Endothelial cell of umbilical vein (primary cell): ENCODE data around the gene RNF145. TPM values are rescaled to one million over a fixed set of nuclear protein-coding genes. Genes with fewer than 3 reads are reported as not detected.

Source experiments
- BruUV-seq: library from RNA; stranded (reverse); fragments of 400-500 nt; replicated peaks from 2 replicates; lab custom pipeline; 2021; lab: Mats Ljungman, UMichigan
- CTCF ChIA-PET: fragments of 300-600, 350-600 bp; sonication (Branson Sonifier 250); formaldehyde crosslinking; loops from one replicate; lab custom pipeline; 2021; ENCODE audit warnings: antibody characterized with exemption, inconsistent platforms; lab: Charles Lee
- POLR2A ChIA-PET: fragments of 300-600, 350-600 bp; sonication (Branson Sonifier 250); formaldehyde crosslinking; loops from one replicate; lab custom pipeline; 2021; ENCODE audit warnings: antibody characterized with exemption, inconsistent platforms; lab: Charles Lee
- DNase-seq: peaks from one replicate; pipeline ENCODE4 v3.0.0-alpha.2; 2011; ENCODE audit warnings: low read depth, low spot score
- FAIRE-seq: peaks from 2 replicates; lab custom pipeline; 2011; peaks lifted over from hg19 to GRCh38; lab: Jason Lieb, UNC
- H2AFZ ChIP-seq: 2 replicates; pipeline ENCODE4 v1.6.0; 2012; ENCODE audit warnings: low read depth, low read length, control low read depth, inconsistent platforms
- H3K27ac ChIP-seq: 2 replicates; pipeline ENCODE4 v1.5.1; 2011; ENCODE audit warnings: low read depth, mild to moderate bottlenecking, control low read depth, low read length, moderate library complexity; ENCODE audit not compliant: insufficient read depth
- H3K27me3 ChIP-seq, 2 experiments: 2 replicates each; pipeline versions ENCODE4 v1.6.0 to v1.6.1; 2011; ENCODE audit warnings: low read length in 2 of 2, mixed read lengths in 1 of 2; ENCODE audit not compliant: control insufficient read depth in 2 of 2, insufficient read depth in 2 of 2
- H3K36me3 ChIP-seq, 2 experiments: 2 replicates in 1 of 2; 3 replicates in 1 of 2; pipeline ENCODE4 v1.5.1; 2011; ENCODE audit warnings: low read length in 2 of 2, mild to moderate bottlenecking in 1 of 2, moderate library complexity in 1 of 2; ENCODE audit not compliant: control insufficient read depth in 2 of 2, insufficient read depth in 2 of 2; ENCODE audit errors: extremely low read depth in 1 of 2
- H3K4me1 ChIP-seq: 3 replicates; pipeline ENCODE4 v1.5.1; 2011; ENCODE audit warnings: mild to moderate bottlenecking, low read length; ENCODE audit not compliant: control insufficient read depth, insufficient read depth; ENCODE audit errors: extremely low read depth
- H3K4me2 ChIP-seq: 2 replicates; pipeline ENCODE4 v1.6.1; 2011; ENCODE audit warnings: low read length, control low read depth, mixed read lengths; ENCODE audit not compliant: insufficient read depth
- H3K4me3 ChIP-seq, 3 experiments: fragments of 200-600 bp in 1 of 3; sonication (generic), shearing (Covaris generic) in 1 of 3; replicated peaks in 1 of 3; 2 replicates each; pipeline ENCODE4 v1.5.1; 2011 to 2016; ENCODE audit warnings: control low read depth in 3 of 3, low read length in 3 of 3, mild to moderate bottlenecking in 2 of 3, inconsistent platforms in 1 of 3, low read depth in 1 of 3, moderate library complexity in 1 of 3; ENCODE audit not compliant: insufficient read depth in 1 of 3
- H3K79me2 ChIP-seq: 2 replicates; pipeline ENCODE4 v1.6.0; 2012; ENCODE audit warnings: low read length, inconsistent platforms; ENCODE audit not compliant: control insufficient read depth, insufficient read depth
- H3K9ac ChIP-seq: replicated peaks from 2 replicates; pipeline ENCODE3; 2011; ENCODE audit warnings: low read length, control low read depth; ENCODE audit not compliant: insufficient read depth; ENCODE audit errors: extremely low read depth
- H3K9me1 ChIP-seq: replicated peaks from 3 replicates; pipeline ENCODE4 v1.6.0; 2011; ENCODE audit warnings: mild to moderate bottlenecking, low read length; ENCODE audit not compliant: control insufficient read depth, insufficient read depth; ENCODE audit errors: extremely low read depth
- H3K9me3 ChIP-seq: replicated peaks from 2 replicates; pipeline ENCODE4 v1.5.1; 2012; ENCODE audit warnings: low read length, inconsistent platforms; ENCODE audit not compliant: control insufficient read depth, insufficient read depth
- H4K20me1 ChIP-seq: replicated peaks from 2 replicates; pipeline ENCODE3; 2011; ENCODE audit warnings: mild to moderate bottlenecking, low read length; ENCODE audit not compliant: control insufficient read depth, insufficient read depth; ENCODE audit errors: extremely low read depth
- EZH2 ChIP-seq: IDR thresholded peaks from 2 replicates; pipeline ENCODE4 v1.6.1; 2012; ENCODE audit warnings: borderline replicate concordance, low read depth, mild to moderate bottlenecking, moderate library complexity, low read length, inconsistent platforms; ENCODE audit not compliant: severe bottlenecking
- FOS ChIP-seq: IDR thresholded peaks from 2 replicates; pipeline ENCODE4 v1.6.1; 2011; ENCODE audit warnings: mild to moderate bottlenecking, low read length, moderate library complexity, borderline replicate concordance; ENCODE audit not compliant: insufficient read depth
- GATA2 ChIP-seq: IDR thresholded peaks from 2 replicates; pipeline ENCODE4 v1.7.0; 2011; ENCODE audit warnings: low read depth, mild to moderate bottlenecking, moderate library complexity, mixed read lengths, low read length; ENCODE audit not compliant: insufficient read length, insufficient read depth
- JUN ChIP-seq: IDR thresholded peaks from 2 replicates; pipeline ENCODE4 v1.6.1; 2011; ENCODE audit warnings: borderline replicate concordance, low read depth; ENCODE audit not compliant: insufficient read length, insufficient read depth
- MYC ChIP-seq: IDR thresholded peaks from one replicate; pipeline ENCODE4 v1.6.1; 2011; ENCODE audit warnings: mild to moderate bottlenecking, low read depth, low read length
- POLR2A ChIP-seq: IDR thresholded peaks from 2 replicates; pipeline ENCODE4 v1.6.1; 2012; ENCODE audit warnings: low read depth, mild to moderate bottlenecking, control low read depth, low read length
- POLR2AphosphoS5 ChIP-seq: IDR thresholded peaks from 2 replicates; pipeline ENCODE4 v1.6.1; 2012; ENCODE audit warnings: low read depth, mild to moderate bottlenecking, control low read depth, low read length, moderate library complexity; ENCODE audit not compliant: insufficient read depth
- dilution Hi-C: fragments of 300-500 bp; cut with MboI; formaldehyde crosslinking; loops from one replicate; pipeline ENCODE4 v1.15.0; 2019; ENCODE audit warnings: low sequenced_read_pairs; ENCODE audit not compliant: extremely low pct_ligation_motif_present
- intact Hi-C: fragments of 100-400 bp; cut with micrococcal nuclease; formaldehyde crosslinking; loops from one replicate; pipeline ENCODE4 v1.10.0; 2022
- polyA plus RNA-seq, 4 experiments: library from polyadenylated mRNA; depleted of rRNA in 3 of 4; stranded (reverse) in 3 of 4; unstranded in 1 of 4; fragments of >200 nt; gene quantifications; 2 replicates each; pipeline versions ENCODE4 v1.2.1 to v1.2.3, GENCODE V29; 2011 to 2012; ENCODE audit warnings: missing spikeins in 1 of 4
- total RNA-seq: library from RNA; stranded (reverse); gene quantifications from 2 replicates; pipeline ENCODE4 v1.2.3, GENCODE V29; 2021
- TF ChIP-seq, protein P1 (sequence below): IDR thresholded peaks from 2 replicates; pipeline ENCODE4 v1.6.1; 2011; ENCODE audit not compliant: insufficient read depth, insufficient read length
- TF ChIP-seq, protein P2 (sequence below), 2 donors: IDR thresholded peaks; 1 replicate in 1 of 2; 2 replicates in 1 of 2; pipeline ENCODE4 v1.5.1; 2011; ENCODE audit warnings: low read length in 2 of 2, mild to moderate bottlenecking in 2 of 2, moderate library complexity in 2 of 2, control low read depth in 1 of 2, inconsistent platforms in 1 of 2, low read depth in 1 of 2; ENCODE audit not compliant: insufficient read depth in 1 of 2; ENCODE audit errors: extremely low read depth in 1 of 2

RNF145 gene
- total and polyA plus RNA-seq, 2 donors (not counting 3 experiments of a cell fraction or from before 2014, with no cell fraction given), result 39.4 to 62.3 TPM

DNA sequence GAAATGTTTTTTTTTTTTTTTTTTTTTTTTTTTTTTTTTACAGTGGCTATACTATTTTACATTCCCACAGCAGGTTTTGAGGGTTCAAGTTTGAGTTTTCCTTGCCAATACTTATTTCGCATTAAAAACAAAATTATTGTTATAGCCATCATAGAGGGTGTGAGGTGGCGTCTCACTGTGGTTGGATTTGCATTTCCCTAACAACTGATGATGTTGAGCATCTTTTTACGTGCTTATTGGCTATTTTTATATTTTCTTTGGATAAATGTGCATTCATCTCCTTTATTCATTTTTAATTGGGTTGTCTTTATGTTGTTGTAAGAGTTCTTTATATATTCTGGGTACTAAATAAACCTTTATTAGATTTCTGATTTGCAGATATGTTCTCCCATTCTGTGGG is 34.8 kb upstream of the RNF145 start:
- Histone ChIP-seq H3K9ac (no peak overlapping the region), H3K27ac (no peak overlapping the region), H2AFZ (no peak overlapping the region), H3K9me1 (no peaks in the 10 kb centered on the region), H4K20me1 (no peaks in the 10 kb centered on the region), H3K9me3 (no peaks in the 10 kb centered on the region), H3K36me3 (no peaks in the 10 kb centered on the region), H3K4me1 (no peaks in the 10 kb centered on the region), H3K4me3 (no peak overlapping the region), H3K79me2 (no peaks in the 10 kb centered on the region), H3K4me2 (no peak overlapping the region), H3K27me3 (peaks cover 0 to 6% of the 10 kb centered on the region in 2 experiments)
- TF ChIP-seq, protein P1, sequence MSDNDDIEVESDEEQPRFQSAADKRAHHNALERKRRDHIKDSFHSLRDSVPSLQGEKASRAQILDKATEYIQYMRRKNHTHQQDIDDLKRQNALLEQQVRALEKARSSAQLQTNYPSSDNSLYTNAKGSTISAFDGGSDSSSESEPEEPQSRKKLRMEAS, result no peak
- no peak for TF ChIP-seq GATA2
- no peak for TF ChIP-seq POLR2A
- no peak for TF ChIP-seq FOS
- TF ChIP-seq, protein P2, sequence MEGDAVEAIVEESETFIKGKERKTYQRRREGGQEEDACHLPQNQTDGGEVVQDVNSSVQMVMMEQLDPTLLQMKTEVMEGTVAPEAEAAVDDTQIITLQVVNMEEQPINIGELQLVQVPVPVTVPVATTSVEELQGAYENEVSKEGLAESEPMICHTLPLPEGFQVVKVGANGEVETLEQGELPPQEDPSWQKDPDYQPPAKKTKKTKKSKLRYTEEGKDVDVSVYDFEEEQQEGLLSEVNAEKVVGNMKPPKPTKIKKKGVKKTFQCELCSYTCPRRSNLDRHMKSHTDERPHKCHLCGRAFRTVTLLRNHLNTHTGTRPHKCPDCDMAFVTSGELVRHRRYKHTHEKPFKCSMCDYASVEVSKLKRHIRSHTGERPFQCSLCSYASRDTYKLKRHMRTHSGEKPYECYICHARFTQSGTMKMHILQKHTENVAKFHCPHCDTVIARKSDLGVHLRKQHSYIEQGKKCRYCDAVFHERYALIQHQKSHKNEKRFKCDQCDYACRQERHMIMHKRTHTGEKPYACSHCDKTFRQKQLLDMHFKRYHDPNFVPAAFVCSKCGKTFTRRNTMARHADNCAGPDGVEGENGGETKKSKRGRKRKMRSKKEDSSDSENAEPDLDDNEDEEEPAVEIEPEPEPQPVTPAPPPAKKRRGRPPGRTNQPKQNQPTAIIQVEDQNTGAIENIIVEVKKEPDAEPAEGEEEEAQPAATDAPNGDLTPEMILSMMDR (IDR thresholded peaks at IDR 0.05; ENCODE audit: extremely low read depth in 1 of 2, insufficient read depth in 1 of 2, low read depth in 1 of 2, low read length in 2 of 2), result no peak
- no peak for TF ChIP-seq JUN
- TF ChIP-seq MYC, result no peak
- TF ChIP-seq POLR2AphosphoS5, result no peak
- TF ChIP-seq EZH2, result no peak
- ChIA-PET CTCF (interaction anchor here (0.7 kb wide), 1 partner anchor 31 kb away, joined by 3 read pairs; no protein-coding TSS in a partner anchor), POLR2A (no interaction called here)
- dilution Hi-C loops, result no loop called here
- no peak for FAIRE-seq
- DNase-seq, result no peak
- no TSS peak for BruUV-seq
- intact Hi-C loops, result no loop called here
